HL-60 (cell line): ENCODE results near the gene CLSTN2.

Experiments used
- POLR2AphosphoS5 ChIP-seq: IDR thresholded peaks from 2 replicates; pipeline ENCODE4 v1.6.1; 2012; ENCODE audit warnings: low read depth
- TF ChIP-seq, protein P1 (sequence below): IDR thresholded peaks from one replicate; pipeline ENCODE4 v1.5.1; 2011; ENCODE audit warnings: low read length, control low read depth, inconsistent platforms; ENCODE audit not compliant: insufficient read depth

DNA sequence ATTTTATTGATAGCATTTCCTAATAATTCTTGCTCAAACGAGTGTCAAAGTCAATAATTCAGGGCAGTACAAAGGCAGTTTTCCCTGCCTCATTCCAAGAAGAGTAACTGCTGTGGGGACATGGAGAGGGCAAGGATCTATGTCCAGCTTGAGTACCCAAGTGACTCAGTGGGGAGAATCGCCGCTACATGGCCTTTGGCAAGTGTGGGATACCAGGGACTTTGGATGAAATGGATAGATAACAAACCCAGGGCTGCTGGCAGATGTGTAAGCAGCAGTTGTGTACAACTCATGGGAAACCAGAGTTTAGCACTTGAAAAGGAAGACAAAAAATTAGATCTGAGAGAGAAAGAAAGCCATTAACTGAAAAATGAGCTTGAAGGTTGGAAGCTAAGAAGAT is 620.7 kb downstream of the CLSTN2 start:
- TF ChIP-seq, protein P1, sequence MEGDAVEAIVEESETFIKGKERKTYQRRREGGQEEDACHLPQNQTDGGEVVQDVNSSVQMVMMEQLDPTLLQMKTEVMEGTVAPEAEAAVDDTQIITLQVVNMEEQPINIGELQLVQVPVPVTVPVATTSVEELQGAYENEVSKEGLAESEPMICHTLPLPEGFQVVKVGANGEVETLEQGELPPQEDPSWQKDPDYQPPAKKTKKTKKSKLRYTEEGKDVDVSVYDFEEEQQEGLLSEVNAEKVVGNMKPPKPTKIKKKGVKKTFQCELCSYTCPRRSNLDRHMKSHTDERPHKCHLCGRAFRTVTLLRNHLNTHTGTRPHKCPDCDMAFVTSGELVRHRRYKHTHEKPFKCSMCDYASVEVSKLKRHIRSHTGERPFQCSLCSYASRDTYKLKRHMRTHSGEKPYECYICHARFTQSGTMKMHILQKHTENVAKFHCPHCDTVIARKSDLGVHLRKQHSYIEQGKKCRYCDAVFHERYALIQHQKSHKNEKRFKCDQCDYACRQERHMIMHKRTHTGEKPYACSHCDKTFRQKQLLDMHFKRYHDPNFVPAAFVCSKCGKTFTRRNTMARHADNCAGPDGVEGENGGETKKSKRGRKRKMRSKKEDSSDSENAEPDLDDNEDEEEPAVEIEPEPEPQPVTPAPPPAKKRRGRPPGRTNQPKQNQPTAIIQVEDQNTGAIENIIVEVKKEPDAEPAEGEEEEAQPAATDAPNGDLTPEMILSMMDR = no peak
- no peak for TF ChIP-seq POLR2AphosphoS5
